ENCODE results near the gene DOCK4.

DOCK4 gene

DNA sequence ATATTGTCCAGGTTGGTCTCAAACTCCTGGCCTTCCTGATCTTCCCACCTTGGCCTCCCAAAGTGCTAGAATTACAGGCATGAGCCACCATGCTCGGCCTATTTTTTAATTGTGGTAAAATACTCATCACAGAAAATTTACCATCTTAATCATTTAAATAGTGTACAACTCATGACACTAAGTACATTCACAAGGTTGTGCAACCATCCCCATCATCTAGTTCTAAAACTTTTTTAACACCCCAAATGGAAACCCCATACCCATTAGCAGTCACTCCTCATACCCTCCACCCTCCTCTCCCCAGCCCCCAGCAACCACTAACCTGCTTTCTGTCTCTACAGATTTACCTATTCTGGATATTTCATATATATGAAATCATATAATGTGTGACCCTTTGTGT is 90.3 kb downstream of the DOCK4 start:
- no peak for TF ChIP-seq GABPA (IDR thresholded peaks at IDR 0.05; ENCODE audit: low read depth)
- TF ChIP-seq POLR2AphosphoS5 (IDR thresholded peaks at IDR 0.05; ENCODE audit: low read depth): no peak
- TF ChIP-seq, protein P1, sequence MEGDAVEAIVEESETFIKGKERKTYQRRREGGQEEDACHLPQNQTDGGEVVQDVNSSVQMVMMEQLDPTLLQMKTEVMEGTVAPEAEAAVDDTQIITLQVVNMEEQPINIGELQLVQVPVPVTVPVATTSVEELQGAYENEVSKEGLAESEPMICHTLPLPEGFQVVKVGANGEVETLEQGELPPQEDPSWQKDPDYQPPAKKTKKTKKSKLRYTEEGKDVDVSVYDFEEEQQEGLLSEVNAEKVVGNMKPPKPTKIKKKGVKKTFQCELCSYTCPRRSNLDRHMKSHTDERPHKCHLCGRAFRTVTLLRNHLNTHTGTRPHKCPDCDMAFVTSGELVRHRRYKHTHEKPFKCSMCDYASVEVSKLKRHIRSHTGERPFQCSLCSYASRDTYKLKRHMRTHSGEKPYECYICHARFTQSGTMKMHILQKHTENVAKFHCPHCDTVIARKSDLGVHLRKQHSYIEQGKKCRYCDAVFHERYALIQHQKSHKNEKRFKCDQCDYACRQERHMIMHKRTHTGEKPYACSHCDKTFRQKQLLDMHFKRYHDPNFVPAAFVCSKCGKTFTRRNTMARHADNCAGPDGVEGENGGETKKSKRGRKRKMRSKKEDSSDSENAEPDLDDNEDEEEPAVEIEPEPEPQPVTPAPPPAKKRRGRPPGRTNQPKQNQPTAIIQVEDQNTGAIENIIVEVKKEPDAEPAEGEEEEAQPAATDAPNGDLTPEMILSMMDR (IDR thresholded peaks at IDR 0.05; ENCODE audit: insufficient read depth, low read length): no peak
- TF ChIP-seq, protein P2, sequence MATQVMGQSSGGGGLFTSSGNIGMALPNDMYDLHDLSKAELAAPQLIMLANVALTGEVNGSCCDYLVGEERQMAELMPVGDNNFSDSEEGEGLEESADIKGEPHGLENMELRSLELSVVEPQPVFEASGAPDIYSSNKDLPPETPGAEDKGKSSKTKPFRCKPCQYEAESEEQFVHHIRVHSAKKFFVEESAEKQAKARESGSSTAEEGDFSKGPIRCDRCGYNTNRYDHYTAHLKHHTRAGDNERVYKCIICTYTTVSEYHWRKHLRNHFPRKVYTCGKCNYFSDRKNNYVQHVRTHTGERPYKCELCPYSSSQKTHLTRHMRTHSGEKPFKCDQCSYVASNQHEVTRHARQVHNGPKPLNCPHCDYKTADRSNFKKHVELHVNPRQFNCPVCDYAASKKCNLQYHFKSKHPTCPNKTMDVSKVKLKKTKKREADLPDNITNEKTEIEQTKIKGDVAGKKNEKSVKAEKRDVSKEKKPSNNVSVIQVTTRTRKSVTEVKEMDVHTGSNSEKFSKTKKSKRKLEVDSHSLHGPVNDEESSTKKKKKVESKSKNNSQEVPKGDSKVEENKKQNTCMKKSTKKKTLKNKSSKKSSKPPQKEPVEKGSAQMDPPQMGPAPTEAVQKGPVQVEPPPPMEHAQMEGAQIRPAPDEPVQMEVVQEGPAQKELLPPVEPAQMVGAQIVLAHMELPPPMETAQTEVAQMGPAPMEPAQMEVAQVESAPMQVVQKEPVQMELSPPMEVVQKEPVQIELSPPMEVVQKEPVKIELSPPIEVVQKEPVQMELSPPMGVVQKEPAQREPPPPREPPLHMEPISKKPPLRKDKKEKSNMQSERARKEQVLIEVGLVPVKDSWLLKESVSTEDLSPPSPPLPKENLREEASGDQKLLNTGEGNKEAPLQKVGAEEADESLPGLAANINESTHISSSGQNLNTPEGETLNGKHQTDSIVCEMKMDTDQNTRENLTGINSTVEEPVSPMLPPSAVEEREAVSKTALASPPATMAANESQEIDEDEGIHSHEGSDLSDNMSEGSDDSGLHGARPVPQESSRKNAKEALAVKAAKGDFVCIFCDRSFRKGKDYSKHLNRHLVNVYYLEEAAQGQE (IDR thresholded peaks at IDR 0.05; ENCODE audit: insufficient replicate concordance, low read depth): no peak
- no peak for TF ChIP-seq SPI1 (IDR thresholded peaks at IDR 0.05; ENCODE audit: borderline replicate concordance, low read depth)
- H3K4me3 ChIP-seq (replicated peaks; ENCODE audit: insufficient read depth, low read length): no peak overlapping the region
- no peak for DNase-seq (ENCODE audit: low read depth in 1 of 2, low spot score in 1 of 2)
- H3K27ac ChIP-seq (replicated peaks): no peak overlapping the region
- no peaks in the 10 kb centered on the region for H3K27me3 ChIP-seq (ENCODE audit: insufficient read depth, poor library complexity, severe bottlenecking)

DNA sequence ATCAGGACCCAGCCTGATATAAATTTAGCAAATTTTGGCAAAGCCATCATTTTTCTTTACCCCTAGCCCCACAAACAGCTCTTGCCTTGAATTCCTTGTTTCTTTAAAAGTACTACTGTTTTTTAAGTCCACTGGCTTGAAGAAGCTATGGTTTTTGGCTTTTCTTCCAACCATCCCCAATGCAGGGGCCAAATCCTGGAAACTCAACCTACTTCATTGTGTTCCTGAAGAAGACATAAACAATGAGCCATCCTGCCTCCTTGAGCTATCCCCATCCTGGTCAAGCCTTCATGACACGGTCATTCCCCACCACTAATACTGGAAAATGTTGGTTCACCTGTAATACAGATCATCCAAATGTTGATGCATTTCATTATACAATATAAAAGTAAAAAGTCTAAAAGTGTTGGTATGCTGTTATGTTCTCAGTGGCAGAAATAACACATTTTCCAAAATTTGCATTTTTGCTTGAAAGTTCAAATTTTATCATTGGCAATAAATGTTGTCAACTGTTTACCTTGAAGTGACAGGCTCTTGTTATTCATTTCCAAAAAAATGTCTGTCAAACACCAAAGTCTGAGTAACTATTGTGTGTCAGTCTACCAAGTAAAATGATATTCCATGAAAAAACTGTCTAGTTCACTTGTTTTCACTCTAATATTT is 92.2 kb downstream of the DOCK4 start:
- DNase-seq (ENCODE audit: low read depth in 1 of 2, low spot score in 1 of 2): no peak
- Histone ChIP-seq H3K27ac (replicated peaks) (no peak overlapping the region), H3K27me3 (ENCODE audit: insufficient read depth, poor library complexity, severe bottlenecking) (no peaks in the 10 kb centered on the region), H3K4me3 (replicated peaks; ENCODE audit: insufficient read depth, low read length) (no peak overlapping the region)
- TF ChIP-seq GABPA (IDR thresholded peaks at IDR 0.05; ENCODE audit: low read depth) (no peak), SPI1 (IDR thresholded peaks at IDR 0.05; ENCODE audit: borderline replicate concordance, low read depth) (no peak), POLR2AphosphoS5 (IDR thresholded peaks at IDR 0.05; ENCODE audit: low read depth) (no peak)
- TF ChIP-seq, protein P1 (IDR thresholded peaks at IDR 0.05; ENCODE audit: insufficient read depth, low read length): no peak
- TF ChIP-seq, protein P2 (IDR thresholded peaks at IDR 0.05; ENCODE audit: insufficient replicate concordance, low read depth): no peak

DNA sequence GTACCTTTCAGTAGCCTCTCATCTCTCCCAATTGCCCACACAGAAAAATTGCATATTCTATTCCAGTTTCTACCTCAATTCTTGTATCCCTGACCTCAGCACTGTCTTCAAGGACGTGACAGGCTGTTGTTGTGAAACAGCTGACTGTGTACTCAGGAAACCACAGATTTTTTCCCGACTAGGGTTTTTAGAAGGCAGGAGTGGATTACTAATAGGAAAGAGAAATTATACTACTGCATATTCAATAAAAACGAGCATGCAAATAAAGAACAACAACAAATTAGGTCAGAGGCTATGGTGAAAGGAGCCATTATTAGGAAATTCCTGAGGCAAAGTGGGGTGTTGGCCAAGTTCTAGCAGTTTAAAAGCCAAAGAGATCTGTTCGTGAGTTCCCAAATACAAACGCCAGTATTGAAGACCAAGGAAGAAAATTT is 93.4 kb downstream of the DOCK4 start:
- TF ChIP-seq, protein P1 (IDR thresholded peaks at IDR 0.05; ENCODE audit: insufficient read depth, low read length): no peak
- no peak for TF ChIP-seq GABPA (IDR thresholded peaks at IDR 0.05; ENCODE audit: low read depth)
- Histone ChIP-seq H3K4me3 (replicated peaks; ENCODE audit: insufficient read depth, low read length) (no peak overlapping the region), H3K27me3 (ENCODE audit: insufficient read depth, poor library complexity, severe bottlenecking) (no peaks in the 10 kb centered on the region), H3K27ac (replicated peaks) (no peak overlapping the region)
- peak in 1 of 2 experiments; percentile 7 for DNase-seq (ENCODE audit: low read depth in 1 of 2, low spot score in 1 of 2)

DNA sequence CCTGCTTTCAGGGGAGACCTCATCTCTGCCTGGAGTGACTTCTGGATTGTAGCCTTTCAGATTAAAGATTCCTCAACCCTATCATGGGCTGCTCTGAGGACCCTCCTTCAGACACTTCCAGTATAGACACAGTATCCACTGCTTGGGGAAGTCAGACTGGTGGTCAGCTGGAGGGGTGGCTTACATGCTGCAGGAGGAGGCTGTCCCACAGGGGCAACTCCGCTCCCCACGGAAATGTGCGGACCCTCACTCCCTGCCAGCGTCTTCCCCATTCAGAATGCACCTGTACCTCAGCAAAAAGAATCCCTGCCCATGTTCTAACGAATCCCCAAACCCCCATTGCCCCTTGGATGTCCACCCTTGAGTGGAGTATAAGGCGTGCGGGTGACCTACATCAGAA is 95.5 kb downstream of the DOCK4 start:
- H3K27ac ChIP-seq (replicated peaks): no peak overlapping the region
- H3K27me3 ChIP-seq (ENCODE audit: insufficient read depth, poor library complexity, severe bottlenecking): no peaks in the 10 kb centered on the region
- DNase-seq (ENCODE audit: low read depth in 1 of 2, low spot score in 1 of 2): no peak
- H3K4me3 ChIP-seq (replicated peaks; ENCODE audit: insufficient read depth, low read length): no peak overlapping the region
- no peak for TF ChIP-seq GABPA (IDR thresholded peaks at IDR 0.05; ENCODE audit: low read depth)
- TF ChIP-seq, protein P2 (IDR thresholded peaks at IDR 0.05; ENCODE audit: insufficient replicate concordance, low read depth): no peak
